ENCODE data around the gene TENM3. TPM values are rescaled to one million over a fixed set of nuclear protein-coding genes. Genes with fewer than 3 reads are reported as not detected.
"Not testable (repeated sequence)": the region's sequence is repeated elsewhere in the genome, so short reads cannot be mapped to it uniquely, and the experiment has no call there.

The TENM3 gene
- total RNA-seq, 1 experiment from 2014 or later: 5.3 TPM

DNA sequence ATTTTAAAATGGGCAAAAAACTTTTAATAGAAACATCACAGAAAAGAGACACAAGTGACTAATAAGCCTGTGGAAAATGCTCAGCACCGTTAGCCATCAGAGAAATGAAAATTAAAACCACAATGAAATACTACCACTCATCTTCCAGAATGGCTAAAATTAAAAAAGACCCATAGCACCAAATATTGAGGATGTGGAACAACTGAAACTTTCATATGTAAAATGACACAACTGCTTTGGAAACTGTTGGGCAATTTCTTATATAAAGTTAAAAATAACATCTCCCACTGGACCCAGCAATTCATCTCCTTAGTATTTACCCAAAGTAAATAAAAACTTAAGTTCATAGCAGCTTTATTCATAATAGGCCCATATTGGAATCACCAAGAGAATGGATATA lies 94.2 kb downstream of the TENM3 start:
- no peak for DNase-seq (ENCODE audit: low spot score)

GRCh38 chr4:182338063-182338462 lies 94.9 kb downstream of the TENM3 start:
- DNase-seq (ENCODE audit: low spot score): no peak

DNA sequence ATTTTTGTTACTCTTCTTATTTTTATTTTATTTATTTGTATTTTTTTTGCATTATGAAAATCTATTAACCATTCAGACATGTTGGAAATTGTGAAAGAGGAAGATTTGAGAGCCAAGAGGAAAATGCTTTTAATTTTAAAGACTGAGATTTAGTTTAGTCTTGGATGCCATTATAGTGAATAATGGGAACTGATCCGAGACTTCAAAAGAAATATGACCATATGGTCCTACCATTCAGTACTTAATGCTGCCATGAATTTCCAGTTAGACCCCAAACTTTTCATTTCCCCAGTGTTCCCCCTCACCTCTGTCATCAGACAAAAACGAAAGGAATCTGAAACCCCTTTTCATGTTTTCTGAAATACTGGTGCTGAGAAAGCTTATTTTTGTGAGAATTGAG lies 95.5 kb downstream of the TENM3 start:
- DNase-seq (ENCODE audit: low spot score): no peak

DNA sequence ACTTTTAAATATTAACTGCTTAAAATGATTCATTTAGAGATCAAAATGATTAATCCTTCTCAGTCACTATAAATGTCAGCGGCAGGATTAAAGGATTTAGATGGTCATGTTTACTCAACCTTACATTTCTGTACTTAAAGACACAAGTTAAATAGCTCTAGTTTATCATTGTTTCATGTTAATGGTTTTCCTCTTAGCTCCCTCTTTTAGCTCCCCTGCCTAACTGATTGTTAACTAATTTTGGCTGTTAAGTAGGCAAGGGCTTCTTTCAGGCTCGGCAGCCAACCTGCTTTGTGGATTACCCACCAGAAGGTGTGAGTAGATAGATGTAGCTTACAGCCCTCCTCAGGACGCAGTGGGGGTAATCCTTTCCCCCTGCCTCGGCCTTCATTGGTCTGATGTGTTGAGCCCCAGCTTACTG lies 96.0 kb downstream of the TENM3 start:
- peak; percentile 46 for DNase-seq (ENCODE audit: low spot score)

DNA sequence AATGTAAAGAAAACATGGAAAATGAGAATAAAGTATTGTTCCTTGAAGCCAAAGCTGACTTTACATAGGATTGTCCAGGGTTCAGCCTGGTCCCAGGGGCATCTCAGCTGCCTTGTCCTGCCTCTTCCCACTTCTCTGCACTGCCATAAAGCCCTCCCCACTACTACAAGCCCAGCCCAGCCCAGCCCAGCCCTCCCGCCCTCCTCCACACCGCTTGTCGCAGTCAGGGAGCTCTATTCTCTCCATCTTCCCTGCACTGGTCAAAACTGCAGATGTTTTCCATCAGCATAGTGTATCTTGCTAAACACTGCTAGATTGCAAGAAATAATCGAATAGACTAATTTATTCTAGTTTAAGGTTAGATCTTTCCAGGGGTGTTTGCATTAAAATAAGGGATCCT lies 100.3 kb downstream of the TENM3 start:
- DNase-seq (ENCODE audit: low spot score): no peak

DNA sequence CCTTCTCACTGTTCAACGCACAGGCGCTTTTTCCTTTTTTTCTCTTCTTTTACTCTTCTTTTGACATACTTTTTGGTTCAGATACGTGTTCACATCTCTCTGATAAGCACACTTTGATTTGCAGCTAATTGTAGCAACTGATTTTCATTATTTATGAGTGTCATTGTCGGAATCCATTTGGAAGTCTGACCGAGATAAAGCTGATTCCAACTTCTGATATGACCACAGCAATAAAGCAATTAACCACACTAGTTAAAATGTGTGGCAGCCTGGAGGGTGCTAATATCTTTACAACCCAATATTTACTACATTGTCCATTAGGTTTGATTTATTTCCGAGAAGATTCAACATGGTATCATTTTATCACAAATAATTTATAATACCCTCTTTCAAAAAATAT lies 101.8 kb downstream of the TENM3 start:
- DNase-seq (ENCODE audit: low spot score): no peak

- no peak for DNase-seq (ENCODE audit: low spot score)
These were observed 103.0 kb downstream of the TENM3 start for GRCh38 chr4:182346250-182346649.

GRCh38 chr4:182346675-182347375 lies 103.6 kb downstream of the TENM3 start:
- DNase-seq (ENCODE audit: low spot score): no peak

GRCh38 chr4:182348779-182349326 lies 105.7 kb downstream of the TENM3 start:
- no peak for DNase-seq (ENCODE audit: low spot score)

DNA sequence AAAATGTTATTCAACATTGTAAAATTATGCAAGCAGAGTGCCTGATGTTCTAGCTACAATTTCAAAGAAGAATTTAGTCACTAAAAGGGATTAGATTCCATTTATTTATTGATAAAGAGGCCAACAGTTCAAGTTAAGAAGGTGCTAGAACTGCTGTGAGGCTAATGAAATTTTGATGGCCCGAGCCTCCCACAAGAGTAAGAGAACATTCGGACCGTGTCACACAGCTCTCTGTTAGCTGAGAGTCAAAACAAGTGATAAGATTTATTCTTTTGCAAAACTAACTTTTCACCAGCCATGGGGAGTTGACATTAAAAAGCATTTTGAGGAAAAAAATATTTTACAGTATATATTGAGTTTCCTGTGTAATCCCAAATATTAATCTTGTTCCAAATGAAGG lies 106.8 kb downstream of the TENM3 start:
- DNase-seq (ENCODE audit: low spot score): no peak

DNA sequence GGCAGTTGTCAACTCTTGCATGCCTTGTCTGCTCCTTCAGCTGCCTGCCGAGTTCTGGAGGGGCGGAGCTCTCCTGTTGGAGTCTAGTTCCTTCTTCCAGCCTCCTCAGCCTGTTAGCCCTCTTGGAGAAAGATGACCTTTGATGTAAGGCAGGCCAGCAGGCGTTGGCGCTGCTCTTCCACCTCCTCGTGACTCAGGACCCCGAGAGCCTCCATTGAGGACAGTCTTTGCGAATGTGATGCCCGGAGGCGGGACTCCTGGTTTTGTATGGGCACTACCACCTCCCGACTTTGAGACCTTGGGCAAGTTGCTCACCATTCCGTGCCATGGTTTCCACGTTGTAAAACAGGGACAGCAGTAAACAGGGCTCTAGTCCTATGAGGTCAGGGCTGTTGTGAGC lies 108.3 kb downstream of the TENM3 start:
- DNase-seq (ENCODE audit: low spot score): no peak

GRCh38 chr4:182354106-182354505 lies 110.9 kb downstream of the TENM3 start:
- no peak for DNase-seq (ENCODE audit: low spot score)

DNA sequence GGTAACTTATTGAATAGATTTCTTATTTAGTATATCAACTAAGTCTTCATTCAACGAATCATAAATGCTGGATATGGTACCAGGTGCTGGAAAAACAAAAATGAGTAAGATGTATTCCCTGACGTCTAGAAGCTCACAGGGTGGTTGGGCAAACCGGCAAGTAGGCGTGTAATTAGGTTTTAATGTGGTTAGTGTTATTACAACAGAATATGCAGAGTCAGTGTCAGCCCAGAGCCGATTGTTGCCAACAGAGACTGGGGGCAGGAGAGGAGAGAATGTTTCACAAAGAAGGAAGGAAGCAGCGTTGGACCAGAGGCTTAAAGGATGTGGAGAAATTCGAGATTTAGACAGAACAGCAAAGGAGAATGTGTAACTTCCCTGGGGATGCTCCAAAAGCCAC lies 111.7 kb downstream of the TENM3 start:
- no peak for DNase-seq (ENCODE audit: low spot score)

- DNase-seq (ENCODE audit: low spot score): no peak
These were observed 124.0 kb downstream of the TENM3 start for GRCh38 chr4:182367153-182367552.

GRCh38 chr4:182369211-182369610 lies 126.0 kb downstream of the TENM3 start:
- no peak for DNase-seq (ENCODE audit: low spot score)

DNA sequence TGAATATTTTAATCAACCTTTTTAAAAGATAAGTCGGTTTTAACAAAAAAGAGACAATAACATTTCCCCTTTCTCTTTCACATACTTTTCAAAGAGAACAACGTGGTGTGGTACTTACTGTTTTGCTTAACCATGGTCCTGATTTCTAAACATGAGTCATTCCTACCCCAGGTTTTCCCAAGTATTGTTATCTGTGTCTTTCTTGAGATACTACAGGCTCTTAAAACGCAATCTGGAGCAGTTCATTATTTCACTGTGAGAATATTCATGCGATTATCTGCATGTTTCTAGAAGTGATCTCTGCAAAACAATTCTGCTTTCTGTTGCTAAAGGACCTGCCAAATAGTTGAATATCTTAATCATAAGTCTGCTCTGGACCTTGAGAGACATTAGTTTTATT lies 127.3 kb downstream of the TENM3 start:
- no peak for DNase-seq (ENCODE audit: low spot score)

GRCh38 chr4:182380771-182381181 lies 137.6 kb downstream of the TENM3 start:
- DNase-seq (ENCODE audit: low spot score): no peak

- no peak for DNase-seq (ENCODE audit: low spot score)
These were observed 139.7 kb downstream of the TENM3 start for GRCh38 chr4:182382941-182383340.

DNA sequence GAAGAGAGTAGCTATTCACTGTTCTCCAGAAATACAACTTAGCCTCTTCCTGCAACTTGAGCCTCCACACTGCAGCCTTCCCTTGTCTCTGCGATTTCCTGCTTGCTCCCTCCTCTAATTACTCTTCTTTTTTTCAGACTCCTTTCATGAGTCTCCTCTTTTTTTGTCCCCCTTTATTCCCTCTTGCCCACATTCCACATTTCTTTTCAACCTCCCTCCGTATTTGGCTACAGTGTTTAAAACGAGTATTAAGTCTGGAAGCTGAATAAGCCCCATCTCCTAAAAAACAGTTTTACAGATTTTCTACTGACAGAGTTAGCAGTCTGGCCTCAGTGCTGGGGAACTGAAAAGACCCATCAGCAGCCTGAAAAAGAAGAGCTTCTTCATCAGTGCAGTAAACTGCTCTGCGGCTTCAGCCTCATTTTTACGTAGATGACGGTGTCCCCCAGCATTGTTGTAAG lies 141.5 kb downstream of the TENM3 start:
- no peak for DNase-seq (ENCODE audit: low spot score)

DNA sequence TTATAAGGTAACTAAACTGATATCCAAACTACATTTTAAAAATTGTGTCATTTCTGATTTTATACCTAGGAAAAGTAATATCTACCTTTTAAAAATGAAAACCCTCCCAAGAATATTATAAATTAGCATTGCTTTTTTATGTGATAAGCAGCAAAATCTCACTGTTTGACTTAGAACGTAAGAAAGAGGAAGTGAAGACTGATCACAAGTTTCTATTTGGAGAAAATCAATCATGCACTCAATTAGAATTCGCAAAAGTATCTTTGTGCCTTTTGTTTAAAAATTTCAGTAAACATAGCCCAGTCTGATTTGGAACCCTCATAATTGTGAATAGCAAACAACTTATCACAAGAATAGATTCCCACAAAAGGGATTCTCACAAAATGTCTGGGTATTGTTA lies 142.7 kb downstream of the TENM3 start:
- DNase-seq (ENCODE audit: low spot score): no peak

- DNase-seq (ENCODE audit: low spot score): not testable (repeated sequence)
These were observed 143.4 kb downstream of the TENM3 start for GRCh38 chr4:182386576-182386975.

DNA sequence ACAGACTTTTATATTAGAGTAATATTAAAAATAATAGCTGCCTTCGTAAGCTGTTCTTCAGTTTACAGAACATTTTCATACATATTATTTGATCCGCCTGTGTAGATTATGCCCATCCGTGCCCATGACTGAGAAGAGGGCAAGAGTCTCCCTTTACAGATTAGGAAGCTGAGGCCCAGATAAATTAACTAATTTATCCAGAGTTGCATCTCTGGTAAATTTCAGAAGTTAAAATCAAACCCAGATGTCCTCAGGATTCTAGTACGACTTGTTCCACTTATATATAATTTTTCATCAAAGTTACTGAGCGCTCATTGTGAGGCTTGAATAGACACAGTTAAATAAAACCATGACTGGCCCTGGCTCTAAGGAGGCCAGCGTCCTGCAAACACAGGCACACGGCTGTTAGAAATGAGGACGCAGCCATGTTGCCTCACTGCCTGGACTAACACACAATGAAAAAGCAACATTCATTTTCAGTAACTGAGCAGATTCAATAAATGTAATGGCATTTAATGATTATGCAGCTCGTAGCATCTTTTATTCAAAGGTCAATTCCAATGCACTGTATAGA lies 148.0 kb downstream of the TENM3 start:
- no peak for DNase-seq (ENCODE audit: low spot score)

GRCh38 chr4:182394181-182394580 lies 151.0 kb downstream of the TENM3 start:
- DNase-seq (ENCODE audit: low spot score): no peak
